Measurements from ENCODE around the gene RAB35.
"Not testable (repeated sequence)": the region's sequence is repeated elsewhere in the genome, so short reads cannot be mapped to it uniquely, and the experiment has no call there.

RAB35 gene

GRCh38 chr12:120064054-120064940, 52.3 kb downstream of the RAB35 start:
- in situ Hi-C loops (cut with MboI; ENCODE audit: low sequenced_read_pairs), result no loop called here

- in situ Hi-C loops (cut with MboI; ENCODE audit: low sequenced_read_pairs), result no loop called here
Measured at GRCh38 chr12:120062976-120063579, 53.5 kb downstream of the RAB35 start.

GRCh38 chr12:120061575-120062214, 54.9 kb downstream of the RAB35 start:
- in situ Hi-C loops (cut with MboI; ENCODE audit: low sequenced_read_pairs), result no loop called here

GRCh38 chr12:120060717-120061116, 55.8 kb downstream of the RAB35 start:
- in situ Hi-C loops (cut with MboI; ENCODE audit: low sequenced_read_pairs), result no loop called here

GRCh38 chr12:120060196-120060595, 56.4 kb downstream of the RAB35 start:
- in situ Hi-C loops (cut with MboI; ENCODE audit: low sequenced_read_pairs), result no loop called here

GRCh38 chr12:120056739-120057138, 59.8 kb downstream of the RAB35 start:
- in situ Hi-C loops (cut with MboI; ENCODE audit: low sequenced_read_pairs), result no loop called here

- in situ Hi-C loops (cut with MboI; ENCODE audit: low sequenced_read_pairs), result no loop called here
Measured at GRCh38 chr12:120055231-120056000, 61.1 kb downstream of the RAB35 start.

GRCh38 chr12:120054293-120054692, 62.3 kb downstream of the RAB35 start:
- in situ Hi-C loops (cut with MboI; ENCODE audit: low sequenced_read_pairs), result no loop called here

GRCh38 chr12:120051535-120051934, 65.0 kb downstream of the RAB35 start:
- in situ Hi-C loops (cut with MboI; ENCODE audit: low sequenced_read_pairs), result no loop called here

GRCh38 chr12:120049426-120049825, 67.1 kb downstream of the RAB35 start:
- in situ Hi-C loops (cut with MboI; ENCODE audit: low sequenced_read_pairs), result no loop called here

GRCh38 chr12:120048263-120048662, 68.3 kb downstream of the RAB35 start:
- in situ Hi-C loops (cut with MboI; ENCODE audit: low sequenced_read_pairs), result no loop called here

GRCh38 chr12:120047072-120047471, 69.5 kb downstream of the RAB35 start:
- in situ Hi-C loops (cut with MboI; ENCODE audit: low sequenced_read_pairs), result no loop called here

- in situ Hi-C loops (cut with MboI; ENCODE audit: low sequenced_read_pairs), result not testable (repeated sequence)
Measured at GRCh38 chr12:120045367-120045766, 71.2 kb downstream of the RAB35 start.

Measured in HL-60/S4 treated with retinoic acid at 250 ng/mL for 4 days and 3 days (cell line).